ENCODE measurements around the gene DPRX. TPM values are rescaled to one million over a fixed set of nuclear protein-coding genes. Genes with fewer than 3 reads are reported as not detected.

Gene DPRX
- total and polyA plus RNA-seq, 2 donors (not counting 1 experiment from before 2014, with no cell fraction given): not detected

GRCh38 chr19:53606031-53606430, 25.8 kb upstream of the DPRX start:
- DNase-seq (ENCODE audit: low read depth in 2 of 2): no peak
- Histone ChIP-seq H3K4me1 (ENCODE audit: control insufficient read depth, extremely low read depth, insufficient read depth, low read length) (no peaks in the 10 kb centered on the region), H3K9ac (ENCODE audit: insufficient read depth, low read length) (no peak overlapping the region), H3K27me3 (ENCODE audit: control insufficient read depth, insufficient read depth, low read length) (no peaks in the 10 kb centered on the region), H3K79me2 (ENCODE audit: control insufficient read depth, insufficient read depth, low read length) (no peaks in the 10 kb centered on the region), H3K4me2 (ENCODE audit: extremely low read depth, insufficient read depth, low read length) (no peak overlapping the region), H2AFZ (ENCODE audit: low read length) (no peak overlapping the region), H3K4me3 (replicated peaks in 1 of 4; ENCODE audit: control extremely low read depth in 1 of 4, insufficient read depth in 1 of 4, low read depth in 3 of 4, low read length in 4 of 4) (no peak overlapping the region), H3K36me3 (ENCODE audit: control insufficient read depth, insufficient read depth, low read length) (no peaks in the 10 kb centered on the region), H4K20me1 (ENCODE audit: control insufficient read depth, extremely low read depth, insufficient read depth, low read length) (no peaks in the 10 kb centered on the region), H3K27ac (ENCODE audit: insufficient read depth, low read length) (no peak overlapping the region), H3K9me3 (ENCODE audit: control insufficient read depth, insufficient read depth, low read depth, low read length) (no peaks in the 10 kb centered on the region)
- TF ChIP-seq, protein P1, sequence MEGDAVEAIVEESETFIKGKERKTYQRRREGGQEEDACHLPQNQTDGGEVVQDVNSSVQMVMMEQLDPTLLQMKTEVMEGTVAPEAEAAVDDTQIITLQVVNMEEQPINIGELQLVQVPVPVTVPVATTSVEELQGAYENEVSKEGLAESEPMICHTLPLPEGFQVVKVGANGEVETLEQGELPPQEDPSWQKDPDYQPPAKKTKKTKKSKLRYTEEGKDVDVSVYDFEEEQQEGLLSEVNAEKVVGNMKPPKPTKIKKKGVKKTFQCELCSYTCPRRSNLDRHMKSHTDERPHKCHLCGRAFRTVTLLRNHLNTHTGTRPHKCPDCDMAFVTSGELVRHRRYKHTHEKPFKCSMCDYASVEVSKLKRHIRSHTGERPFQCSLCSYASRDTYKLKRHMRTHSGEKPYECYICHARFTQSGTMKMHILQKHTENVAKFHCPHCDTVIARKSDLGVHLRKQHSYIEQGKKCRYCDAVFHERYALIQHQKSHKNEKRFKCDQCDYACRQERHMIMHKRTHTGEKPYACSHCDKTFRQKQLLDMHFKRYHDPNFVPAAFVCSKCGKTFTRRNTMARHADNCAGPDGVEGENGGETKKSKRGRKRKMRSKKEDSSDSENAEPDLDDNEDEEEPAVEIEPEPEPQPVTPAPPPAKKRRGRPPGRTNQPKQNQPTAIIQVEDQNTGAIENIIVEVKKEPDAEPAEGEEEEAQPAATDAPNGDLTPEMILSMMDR (conservative IDR thresholded peaks at IDR 0.05 in 1 of 2, IDR thresholded peaks at IDR 0.05 in 1 of 2; ENCODE audit: low read depth in 1 of 2, low read length in 2 of 2): no peak
- no peak for TF ChIP-seq EZH2 (IDR thresholded peaks at IDR 0.05; ENCODE audit: low read length, missing control alignments)

DNA sequence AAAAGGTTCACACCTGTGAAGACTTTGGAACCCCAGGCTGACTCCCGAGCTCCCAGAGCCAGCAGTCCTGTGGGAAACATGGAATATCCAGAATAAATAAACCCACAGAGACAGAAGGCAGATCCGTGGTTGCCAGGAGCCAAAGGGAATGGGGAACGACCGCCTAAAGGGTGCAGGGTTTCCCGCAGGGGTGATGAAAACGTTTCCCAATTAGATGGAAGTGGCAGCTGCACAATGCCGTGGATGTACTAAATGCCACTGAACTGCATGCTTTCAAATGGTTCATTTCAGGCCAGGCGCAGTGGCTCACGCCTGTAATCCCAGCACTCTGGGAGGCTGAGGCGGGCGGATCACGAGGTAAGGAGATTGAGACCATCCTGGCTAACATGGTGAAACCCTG, 23.4 kb upstream of the DPRX start:
- TF ChIP-seq, protein P1 (conservative IDR thresholded peaks at IDR 0.05 in 1 of 2, IDR thresholded peaks at IDR 0.05 in 1 of 2; ENCODE audit: low read depth in 1 of 2, low read length in 2 of 2): no peak
- no peak for TF ChIP-seq EZH2 (IDR thresholded peaks at IDR 0.05; ENCODE audit: low read length, missing control alignments)
- H3K4me1 ChIP-seq (ENCODE audit: control insufficient read depth, extremely low read depth, insufficient read depth, low read length): no peaks in the 10 kb centered on the region
- no peaks in the 10 kb centered on the region for H3K9me3 ChIP-seq (ENCODE audit: control insufficient read depth, insufficient read depth, low read depth, low read length)
- H4K20me1 ChIP-seq (ENCODE audit: control insufficient read depth, extremely low read depth, insufficient read depth, low read length): no peaks in the 10 kb centered on the region
- DNase-seq (ENCODE audit: low read depth in 2 of 2): no peak
- H3K27me3 ChIP-seq (ENCODE audit: control insufficient read depth, insufficient read depth, low read length): no peaks in the 10 kb centered on the region
- H3K4me3 ChIP-seq (replicated peaks in 1 of 4; ENCODE audit: control extremely low read depth in 1 of 4, insufficient read depth in 1 of 4, low read depth in 3 of 4, low read length in 4 of 4): no peak overlapping the region
- H3K79me2 ChIP-seq (ENCODE audit: control insufficient read depth, insufficient read depth, low read length): no peaks in the 10 kb centered on the region
- H3K4me2 ChIP-seq (ENCODE audit: extremely low read depth, insufficient read depth, low read length): no peak overlapping the region
- H2AFZ ChIP-seq (ENCODE audit: low read length): no peak overlapping the region
- H3K9ac ChIP-seq (ENCODE audit: insufficient read depth, low read length): no peak overlapping the region
- no peaks in the 10 kb centered on the region for H3K36me3 ChIP-seq (ENCODE audit: control insufficient read depth, insufficient read depth, low read length)
- no peak overlapping the region for H3K27ac ChIP-seq (ENCODE audit: insufficient read depth, low read length)

DNA sequence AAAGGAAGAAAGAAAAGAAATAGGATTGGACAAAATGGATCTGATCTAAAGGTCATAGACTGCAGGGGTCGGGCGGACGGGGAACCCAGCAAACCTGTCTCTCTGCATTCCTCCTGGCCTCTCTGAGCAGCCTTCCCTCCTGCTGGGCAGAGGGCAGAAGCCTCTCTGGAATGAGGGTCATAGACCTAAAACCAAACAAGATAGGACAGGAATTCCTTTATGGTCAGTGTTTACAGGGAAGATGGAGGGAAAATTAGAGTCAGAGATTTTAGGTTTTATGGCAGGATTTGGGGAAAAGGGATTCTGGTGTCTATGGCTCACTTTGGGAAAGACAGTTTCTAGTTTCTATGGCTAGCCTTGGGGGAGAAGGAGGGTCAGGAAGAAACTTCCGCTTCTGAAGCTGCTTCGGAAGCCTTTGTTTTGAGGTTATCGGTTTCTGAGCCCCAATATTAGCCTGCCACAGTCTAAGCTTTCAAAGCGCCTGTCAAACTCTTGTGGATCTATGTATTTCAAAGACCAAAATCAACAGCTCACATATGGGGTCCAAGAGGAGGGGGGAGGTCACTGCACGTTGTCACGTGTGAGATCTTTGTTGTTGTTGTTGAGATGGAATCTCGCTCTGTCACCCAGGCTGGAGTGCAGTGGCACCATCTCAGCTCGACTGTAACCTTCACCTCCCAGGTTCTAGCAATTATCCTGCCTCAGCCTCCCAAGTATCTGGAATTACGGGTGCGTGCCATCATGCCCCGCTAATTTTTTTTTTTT, 18.9 kb upstream of the DPRX start:
- no peak overlapping the region for H2AFZ ChIP-seq (ENCODE audit: low read length)
- no peaks in the 10 kb centered on the region for H4K20me1 ChIP-seq (ENCODE audit: control insufficient read depth, extremely low read depth, insufficient read depth, low read length)
- no peaks in the 10 kb centered on the region for H3K79me2 ChIP-seq (ENCODE audit: control insufficient read depth, insufficient read depth, low read length)
- no peak overlapping the region for H3K27ac ChIP-seq (ENCODE audit: insufficient read depth, low read length)
- no peak for TF ChIP-seq EZH2 (IDR thresholded peaks at IDR 0.05; ENCODE audit: low read length, missing control alignments)
- TF ChIP-seq, protein P1 (conservative IDR thresholded peaks at IDR 0.05 in 1 of 2, IDR thresholded peaks at IDR 0.05 in 1 of 2; ENCODE audit: low read depth in 1 of 2, low read length in 2 of 2): no peak
- H3K4me3 ChIP-seq (replicated peaks in 1 of 4; ENCODE audit: control extremely low read depth in 1 of 4, insufficient read depth in 1 of 4, low read depth in 3 of 4, low read length in 4 of 4): no peak overlapping the region
- H3K4me2 ChIP-seq (ENCODE audit: extremely low read depth, insufficient read depth, low read length): no peak overlapping the region
- DNase-seq (ENCODE audit: low read depth in 2 of 2): no peak
- H3K9ac ChIP-seq (ENCODE audit: insufficient read depth, low read length): no peak overlapping the region
- no peaks in the 10 kb centered on the region for H3K4me1 ChIP-seq (ENCODE audit: control insufficient read depth, extremely low read depth, insufficient read depth, low read length)
- no peaks in the 10 kb centered on the region for H3K27me3 ChIP-seq (ENCODE audit: control insufficient read depth, insufficient read depth, low read length)
- no peaks in the 10 kb centered on the region for H3K9me3 ChIP-seq (ENCODE audit: control insufficient read depth, insufficient read depth, low read depth, low read length)
- H3K36me3 ChIP-seq (ENCODE audit: control insufficient read depth, insufficient read depth, low read length): no peaks in the 10 kb centered on the region

All from fibroblast of lung (primary cell).